Transverse colon (tissue), 4 donors: Measurements from ENCODE around the gene TAF1D. TPM values are rescaled to one million over a fixed set of nuclear protein-coding genes. Genes with fewer than 3 reads are reported as not detected.

Source experiments
- DNase-seq: peaks from one replicate; pipeline ENCODE4 v3.0.0-alpha.2; 2019
- H3K27ac ChIP-seq, 4 donors: fragments of 200-600 bp; sonication (generic); 2 replicates each; pipeline ENCODE4 v1.5.1; 2016 to 2018; ENCODE audit warnings: inconsistent platforms in 4 of 4
- H3K27me3 ChIP-seq: fragments of 200-600 bp; sonication (generic); 2 replicates; pipeline ENCODE4 v1.5.1; 2017; ENCODE audit warnings: inconsistent platforms
- H3K36me3 ChIP-seq, 4 donors: fragments of 200-600 bp; sonication (generic); 2 replicates each; pipeline ENCODE4 v1.5.1; 2017 to 2019; ENCODE audit warnings: inconsistent platforms in 4 of 4
- H3K4me1 ChIP-seq, 4 donors: fragments of 200-600 bp; sonication (generic); 2 replicates each; pipeline ENCODE4 v1.5.1; 2017 to 2020; ENCODE audit warnings: inconsistent platforms in 4 of 4
- H3K4me3 ChIP-seq, 4 donors: fragments of 200-600 bp; sonication (generic); 1 replicate in 1 of 4; 2 replicates in 3 of 4; pipeline versions ENCODE4 v1.5.1 to v1.6.1; 2017 to 2019; ENCODE audit warnings: inconsistent platforms in 4 of 4
- H3K9me3 ChIP-seq, 2 donors: fragments of 200-600 bp; sonication (generic); 2 replicates each; pipeline ENCODE4 v1.5.1; 2017 to 2019; ENCODE audit warnings: inconsistent platforms in 2 of 2
- CTCF ChIP-seq, 5 experiments: fragments of 200-600 bp in 3 of 5; fragments of 450-650 bp in 2 of 5; sonication (generic) in 3 of 5; IDR thresholded peaks; 1 replicate in 2 of 5; 2 replicates in 3 of 5; pipeline ENCODE4 v1.5.1; 2016 to 2017; ENCODE audit warnings: antibody characterized with exemption in 5 of 5, inconsistent platforms in 3 of 5, mild to moderate bottlenecking in 2 of 5, moderate library complexity in 1 of 5
- EP300 ChIP-seq: sonication (generic); formaldehyde crosslinking; IDR thresholded peaks from one replicate; pipeline ENCODE4 v1.6.1; 2017; ENCODE audit warnings: antibody characterized with exemption, low read depth
- POLR2A ChIP-seq: fragments of 450-650 bp; IDR thresholded peaks from one replicate; pipeline ENCODE4 v1.6.1; 2016; ENCODE audit warnings: antibody characterized with exemption, mild to moderate bottlenecking, moderate library complexity
- POLR2AphosphoS5 ChIP-seq, 3 donors: sonication (generic); formaldehyde crosslinking; IDR thresholded peaks; one replicate each; pipeline ENCODE4 v1.6.1; 2016; ENCODE audit warnings: antibody characterized with exemption in 3 of 3
- WGBS, 2 donors: methylation state at CpG; one replicate each; pipeline ENCODE4 v1.1.5; 2018; ENCODE audit warnings: low coverage in 1 of 2; 5-methylcytosine and 5-hydroxymethylcytosine counted together
- in situ Hi-C, 4 donors: fragments of 200-750 bp; cut with MboI; loops; one replicate each; pipeline versions ENCODE4 v1.15.0 to v1.15.1; 2017; ENCODE audit warnings: low sequenced_read_pairs in 3 of 4, low pct_ligation_motif_present in 1 of 4, low pct_unique_long_range_greater_than_20kb in 1 of 4
- intact Hi-C: fragments of 100-400 bp; cut with DNase I; formaldehyde crosslinking; loops from one replicate; pipeline ENCODE4 v1.15.1; 2023; ENCODE audit warnings: low total_unique reads
- small RNA-seq, 4 donors: library from RNA; depleted of rRNA; stranded (forward); fragments of <200 nt; gene quantifications; one replicate each; pipeline ENCODE3, GENCODE V24; 2016
- total RNA-seq, 4 donors: library from RNA; depleted of rRNA; stranded (reverse); fragments of >200 nt; gene quantifications; one replicate each; pipeline ENCODE4 v1.1.0, GENCODE V29; 2016

TAF1D gene
- total RNA-seq, 4 donors from 2014 or later, result 105 to 444 (median 166) TPM

- intact Hi-C loops, result no loop called here
- Histone ChIP-seq H3K27me3 (no peaks in the 10 kb centered on the region), H3K9me3 (no peaks in the 10 kb centered on the region), H3K27ac (no peak overlapping the region), H3K4me3 (no peak overlapping the region), H3K4me1 (no peaks in the 10 kb centered on the region), H3K36me3 (peaks cover 0 to 67% (median 25%) of the 10 kb centered on the region in 4 donors)
- TF ChIP-seq CTCF (IDR thresholded peaks at IDR 0.05) (no peak), EP300 (no peak), POLR2A (no peak), POLR2AphosphoS5 (IDR thresholded peaks at IDR 0.05) (no peak)
- no peak for DNase-seq
- in situ Hi-C loops, result no loop called here
- WGBS, 2 donors, result 63 to 80% methylated on average over 1 of the region's 1 CpG
Observed at GRCh38 chr11:93686812-93687211, 54.5 kb downstream of the TAF1D start.

- intact Hi-C loops (no loop called here), in situ Hi-C loops (no loop called here)
- Histone ChIP-seq H3K36me3 (peaks cover 0 to 65% (median 25%) of the 10 kb centered on the region in 4 donors), H3K4me1 (no peaks in the 10 kb centered on the region), H3K27ac (no peak overlapping the region), H3K4me3 (no peak overlapping the region), H3K27me3 (no peaks in the 10 kb centered on the region), H3K9me3 (no peaks in the 10 kb centered on the region)
- TF ChIP-seq CTCF (IDR thresholded peaks at IDR 0.05), result no peak
- TF ChIP-seq POLR2A, result no peak
- no peak for TF ChIP-seq POLR2AphosphoS5 (IDR thresholded peaks at IDR 0.05)
- no peak for TF ChIP-seq EP300
- DNase-seq, result no peak
- 93 to 100% methylated on average over 2 of the region's 2 CpGs for WGBS, 2 donors
Observed at GRCh38 chr11:93686226-93686625, 55.1 kb downstream of the TAF1D start.

Small RNA genes lying within 50 kb of the gene (small RNA-seq; reads per million reads assigned to genes)
- gene RF00019 (0 reads per million in 4 donors), gene RF00493 (13.2 to 62.6 (median 17.5) reads per million in 4 donors), gene SCARNA9 (0 to 1.4 (median 0.14) reads per million in 4 donors), gene SNORA1 (0 reads per million in 4 donors), gene SNORA18 (0 reads per million in 4 donors), gene SNORA25 (0 reads per million in 4 donors), gene SNORA32 (0 reads per million in 4 donors), gene SNORA40 (0 reads per million in 4 donors), gene SNORA8 (0 reads per million in 4 donors), gene SNORD5 (0 reads per million in 4 donors), gene SNORD6 (1,014 to 3,538 (median 2,357) reads per million in 4 donors)

Other genes with a start within 250 kb of the TAF1D start
- gene SMCO4, start 198.1 kb downstream of the TAF1D start, total RNA-seq, result 10 to 100 TPM in 3 of 4 donors, not detected in 1; 33.3 to 80.4 (median 37.0) TPM
- gene CEP295, start 79.8 kb downstream of the TAF1D start, total RNA-seq, result 10 to 100 TPM in 3 of 4 donors, 1 to 10 TPM in 1; 5.6 to 15.5 (median 13.8) TPM
- 100 to 1,000 TPM in 2 of 4 donors, 10 to 100 TPM in 2; 33.3 to 160 (median 105) TPM for gene C11orf54, start 177 bp upstream of the TAF1D start, total RNA-seq
- gene MED17, start 42.8 kb upstream of the TAF1D start, total RNA-seq, result 10 to 100 TPM; 17.1 to 29.1 (median 25.1) TPM
- 1 to 10 TPM in 2 of 4 donors, under 1 TPM in 1, not detected in 1; 0.96 to 3.4 (median 1.1) TPM for gene VSTM5, start 109.1 kb upstream of the TAF1D start, total RNA-seq